HG03469 (cell line): Measurements from ENCODE around the gene MAPKAP1.
"Not testable (repeated sequence)": the region's sequence is repeated elsewhere in the genome, so short reads cannot be mapped to it uniquely, and the experiment has no call there.

Experiments
- ATAC-seq: cut with Tn5 transposase; IDR thresholded peaks from one replicate; pipeline ENCODE4 v1.9.1; 2021; ENCODE audit warnings: mild to moderate bottlenecking, moderate library complexity, moderate number of reproducible peaks; ENCODE audit not compliant: unreplicated experiment

MAPKAP1 gene

DNA sequence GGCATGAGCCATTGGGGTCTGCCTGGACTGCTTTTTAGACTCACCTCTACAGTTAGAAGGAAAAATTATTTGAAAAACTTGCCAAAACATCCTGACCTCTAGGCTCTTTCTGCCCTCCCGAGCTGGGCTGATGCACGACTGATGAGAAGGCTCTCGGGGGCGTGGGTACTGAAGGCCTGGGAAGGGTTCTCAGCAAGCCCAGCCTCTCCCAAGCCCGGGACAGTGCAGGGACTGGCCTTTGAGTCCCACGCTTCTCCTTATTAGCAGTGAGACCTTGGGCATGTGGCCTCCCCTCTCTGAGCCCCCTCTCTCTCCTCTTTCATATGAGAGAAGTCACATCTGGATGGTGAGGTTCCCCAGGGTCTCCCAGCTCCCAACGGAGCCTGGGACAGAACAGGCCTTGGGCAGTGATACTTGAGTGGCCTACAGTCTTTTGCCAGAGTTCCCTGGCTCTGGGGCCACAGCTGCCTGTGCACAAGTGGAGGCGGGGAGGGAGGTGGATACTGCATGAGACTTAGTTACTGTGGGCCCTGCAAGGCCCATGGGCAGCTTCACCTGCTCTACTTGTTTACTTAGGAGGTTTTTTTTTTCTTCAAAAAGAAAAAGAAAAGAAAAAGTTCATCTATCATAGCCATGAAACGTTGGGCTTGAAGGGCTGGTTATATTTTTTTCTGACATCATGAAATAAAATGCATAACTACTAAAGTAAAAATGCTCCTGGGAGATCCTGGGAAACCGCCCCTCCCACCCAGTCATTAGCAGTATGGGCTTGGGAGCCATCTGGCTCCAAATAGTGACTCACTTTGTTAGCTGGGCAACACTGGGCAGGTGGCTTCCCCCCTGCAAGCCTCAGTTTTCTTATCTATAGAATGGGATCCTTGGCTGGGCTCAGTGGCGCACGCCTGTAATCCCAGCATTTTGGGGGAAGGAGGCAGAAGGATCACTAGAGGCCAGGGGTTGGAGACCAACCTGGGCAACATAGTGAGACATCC, 306.0 kb downstream of the MAPKAP1 start:
- no peak for ATAC-seq

- ATAC-seq: not testable (repeated sequence)
These were observed 306.8 kb downstream of the MAPKAP1 start for GRCh38 chr9:125400232-125400631.

DNA sequence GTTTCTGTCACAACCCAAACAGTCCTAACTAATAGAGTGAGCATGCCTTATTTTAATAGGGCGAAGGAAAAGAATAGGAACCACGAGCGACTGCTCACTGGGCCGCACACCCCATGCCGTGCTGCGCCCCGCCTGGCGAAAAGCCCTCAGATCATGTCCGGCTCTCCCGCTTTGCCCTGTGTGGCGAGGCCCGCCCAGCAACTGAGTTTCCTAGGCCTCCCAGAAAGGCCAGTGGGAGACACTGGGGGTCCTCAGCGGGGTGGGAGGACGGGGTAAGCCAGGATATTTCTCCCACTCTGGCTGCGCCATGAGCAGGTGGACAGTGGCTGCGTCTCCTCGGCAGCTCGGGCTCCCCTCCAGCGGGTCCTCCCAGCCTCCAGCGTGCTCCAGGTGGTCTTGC, 307.3 kb downstream of the MAPKAP1 start:
- ATAC-seq: no peak

GRCh38 chr9:125399165-125399564, 307.8 kb downstream of the MAPKAP1 start:
- ATAC-seq: no peak

GRCh38 chr9:125398243-125398642, 308.8 kb downstream of the MAPKAP1 start:
- no peak for ATAC-seq

GRCh38 chr9:125397736-125398135, 309.3 kb downstream of the MAPKAP1 start:
- no peak for ATAC-seq

DNA sequence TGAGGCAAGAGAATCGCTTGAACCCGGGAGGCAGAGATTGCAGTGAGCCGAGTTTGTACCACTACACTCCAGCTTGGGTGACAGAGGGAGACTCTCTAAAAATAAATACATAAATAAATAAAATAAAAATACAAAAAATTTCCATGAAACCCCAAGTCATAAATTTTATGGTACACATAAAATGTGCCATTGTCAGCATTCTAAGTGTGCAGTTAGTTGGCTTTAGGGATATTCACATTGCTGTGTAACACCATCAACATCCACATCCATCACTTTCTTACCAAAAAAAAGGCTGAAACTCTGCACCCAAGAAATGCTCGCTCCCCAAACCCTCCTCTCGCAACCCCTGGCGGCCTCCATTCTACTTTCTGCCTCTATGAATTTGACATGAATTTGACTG, 310.2 kb downstream of the MAPKAP1 start:
- ATAC-seq: no peak

- ATAC-seq: no peak
These were observed 313.6 kb downstream of the MAPKAP1 start for GRCh38 chr9:125393426-125393825.

- no peak for ATAC-seq
These were observed 315.3 kb downstream of the MAPKAP1 start for GRCh38 chr9:125391704-125392103.

GRCh38 chr9:125388978-125389377, 318.0 kb downstream of the MAPKAP1 start:
- ATAC-seq: no peak

- ATAC-seq: no peak
These were observed 319.0 kb downstream of the MAPKAP1 start for GRCh38 chr9:125387861-125388524.
